HepG2 (cell line): ENCODE results near the gene MYL6B.

Experiments
- CTCF ChIP-seq: sonication (generic); formaldehyde crosslinking; IDR thresholded peaks from 2 replicates; pipeline ENCODE4 v1.5.0; 2020; ENCODE audit warnings: mild to moderate bottlenecking, missing genetic modification reagents, moderate library complexity
- GABPA ChIP-seq, 2 experiments: IDR thresholded peaks; 2 replicates each; pipeline ENCODE4 v1.6.1; 2011 to 2016; ENCODE audit warnings: low read depth in 2 of 2, low read length in 1 of 2, missing biosample characterization in 1 of 2, missing genetic modification characterization in 1 of 2
- ZNF232 ChIP-seq: sonication (generic); formaldehyde crosslinking; IDR thresholded peaks from 2 replicates; pipeline ENCODE4 v1.4.0; 2020; ENCODE audit warnings: missing genetic modification reagents, borderline replicate concordance
- ZNF256 ChIP-seq: sonication (generic); formaldehyde crosslinking; conservative IDR thresholded peaks from 2 replicates; pipeline ENCODE4 v1.4.0; 2020; ENCODE audit warnings: missing genetic modification reagents
- ZNF331 ChIP-seq: sonication (generic); formaldehyde crosslinking; IDR thresholded peaks from 2 replicates; pipeline ENCODE4 v1.4.0; 2020; ENCODE audit warnings: missing genetic modification reagents
- ZSCAN9 ChIP-seq: IDR thresholded peaks from 2 replicates; pipeline ENCODE4 v1.6.1; 2016; ENCODE audit warnings: borderline replicate concordance

GRCh38 chr12:56188131-56188777 lies 35.9 kb downstream of the MYL6B start:
- TF ChIP-seq ZNF331 (CRISPR knock-in tag): no peak
- no peak for TF ChIP-seq ZSCAN9
- TF ChIP-seq CTCF: no peak
- TF ChIP-seq ZNF256: no peak
- no peak for TF ChIP-seq GABPA (IDR thresholded peaks at IDR 0.05; ENCODE audit: low read depth, low read length)
- 0 out of 2 replicates have a peak, but pooled peaks have one; percentile 13 for TF ChIP-seq GABPA (CRISPR knock-in tag; IDR thresholded peaks at IDR 0.05; ENCODE audit: low read depth)
- no peak for TF ChIP-seq ZNF232 (CRISPR knock-in tag)
